Endometrial microvascular endothelial cells (primary cell): Measurements from ENCODE around the gene ADSS2. TPM values are rescaled to one million over a fixed set of nuclear protein-coding genes. Genes with fewer than 3 reads are reported as not detected.
"Not testable (repeated sequence)": the region's sequence is repeated elsewhere in the genome, so short reads cannot be mapped to it uniquely, and the experiment has no call there.

Experiments used
- in situ Hi-C: cut with HindIII; loops from 2 replicates; pipeline ENCODE4 v1.10.0; 2017; ENCODE audit warnings: low sequenced_read_pairs, low pct_unique_long_range_greater_than_20kb; ENCODE audit errors: inconsistent ontology term
- total RNA-seq: library from RNA; depleted of rRNA; stranded (reverse); fragments of >200 nt; gene quantifications from one replicate; pipeline ENCODE4 v1.2.3, GENCODE V29; 2015; ENCODE audit errors: inconsistent ontology term

Gene ADSS2
- total RNA-seq, 1 donor from 2014 or later, result 61.5 TPM

DNA sequence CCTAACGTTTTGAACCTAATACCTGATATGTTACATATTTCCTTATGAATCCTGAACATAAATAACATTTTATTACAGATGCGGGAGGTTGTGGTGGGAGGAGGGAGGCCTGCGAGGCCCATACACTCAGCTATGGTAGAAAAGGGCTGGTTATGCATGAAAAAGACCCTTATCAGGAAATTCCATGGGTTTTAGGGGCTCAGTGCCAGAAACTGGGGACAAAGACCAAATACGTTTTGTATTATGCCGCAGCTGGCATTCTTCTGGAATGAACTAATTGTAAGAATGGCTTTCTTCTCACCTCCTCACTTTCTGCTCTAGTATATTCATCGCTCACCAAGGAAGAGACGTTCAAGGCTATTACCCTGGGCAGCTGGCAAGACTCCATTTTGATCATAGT, 76.7 kb downstream of the ADSS2 start:
- in situ Hi-C loops, result no loop called here

GRCh38 chr1:244374484-244374883, 77.2 kb downstream of the ADSS2 start:
- in situ Hi-C loops, result not testable (repeated sequence)

- in situ Hi-C loops, result no loop called here
Measured at GRCh38 chr1:244371242-244372141, 80.2 kb downstream of the ADSS2 start.

GRCh38 chr1:244370060-244370637, 81.6 kb downstream of the ADSS2 start:
- in situ Hi-C loops, result no loop called here

- in situ Hi-C loops, result no loop called here
Measured at GRCh38 chr1:244369256-244370057, 82.3 kb downstream of the ADSS2 start.

GRCh38 chr1:244368279-244368678, 83.4 kb downstream of the ADSS2 start:
- in situ Hi-C loops, result no loop called here

DNA sequence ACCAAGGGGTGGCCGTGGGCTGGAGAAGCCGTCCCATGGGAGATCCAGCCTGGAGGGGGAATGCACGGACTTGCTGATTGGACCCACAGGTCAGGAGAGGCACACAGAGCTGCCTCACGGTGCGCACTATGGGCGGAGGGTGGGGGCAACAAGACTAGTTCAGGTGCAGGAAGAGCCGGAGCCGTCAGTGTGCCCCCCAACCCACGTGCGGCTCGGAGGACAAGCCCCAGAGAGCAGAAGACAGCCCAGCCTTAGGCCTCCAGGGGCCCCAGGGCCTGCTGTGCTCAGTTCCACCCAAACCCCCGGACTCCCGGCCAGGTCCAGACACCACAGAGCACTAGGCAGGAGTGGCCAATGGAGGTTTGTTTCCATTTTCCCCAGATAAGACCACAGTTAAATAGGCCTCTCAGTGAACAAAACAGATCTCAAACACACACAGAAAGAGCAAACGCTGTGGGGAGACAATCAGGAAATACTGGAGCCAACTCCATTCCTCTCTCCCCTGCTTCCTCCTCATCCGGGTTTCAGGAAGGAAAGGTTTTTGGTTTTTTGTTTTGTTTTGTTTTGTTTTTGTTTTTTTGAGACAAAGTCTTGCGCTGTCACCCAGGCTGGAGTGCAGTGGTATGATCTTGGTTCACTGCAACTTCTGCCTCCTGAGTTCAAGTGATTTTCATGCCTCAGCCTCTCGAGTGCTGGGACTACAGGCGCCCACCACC, 84.2 kb downstream of the ADSS2 start:
- in situ Hi-C loops, result no loop called here

DNA sequence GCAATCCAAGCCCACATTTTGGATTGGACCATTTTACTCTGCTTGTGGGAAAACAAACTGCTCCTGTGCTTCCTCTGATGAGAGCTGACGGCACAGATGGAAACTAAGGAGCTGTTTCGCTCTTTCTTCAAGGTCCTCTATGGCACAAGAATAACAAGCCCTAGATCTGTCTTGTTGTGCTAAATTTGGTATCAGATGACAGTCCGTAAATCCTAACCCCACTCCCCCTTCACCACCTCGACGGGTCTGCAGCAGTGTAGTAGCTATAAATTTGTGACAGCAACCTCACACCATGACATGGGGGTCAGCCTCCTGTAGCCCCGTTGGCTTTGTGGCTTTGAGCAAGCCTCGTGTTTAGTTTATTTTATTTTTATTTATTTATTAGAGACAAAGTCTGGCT, 85.9 kb downstream of the ADSS2 start:
- in situ Hi-C loops, result no loop called here

- in situ Hi-C loops, result not testable (repeated sequence)
Measured at GRCh38 chr1:244365262-244365661, 86.4 kb downstream of the ADSS2 start.

GRCh38 chr1:244362476-244362875, 89.2 kb downstream of the ADSS2 start:
- in situ Hi-C loops, result no loop called here

DNA sequence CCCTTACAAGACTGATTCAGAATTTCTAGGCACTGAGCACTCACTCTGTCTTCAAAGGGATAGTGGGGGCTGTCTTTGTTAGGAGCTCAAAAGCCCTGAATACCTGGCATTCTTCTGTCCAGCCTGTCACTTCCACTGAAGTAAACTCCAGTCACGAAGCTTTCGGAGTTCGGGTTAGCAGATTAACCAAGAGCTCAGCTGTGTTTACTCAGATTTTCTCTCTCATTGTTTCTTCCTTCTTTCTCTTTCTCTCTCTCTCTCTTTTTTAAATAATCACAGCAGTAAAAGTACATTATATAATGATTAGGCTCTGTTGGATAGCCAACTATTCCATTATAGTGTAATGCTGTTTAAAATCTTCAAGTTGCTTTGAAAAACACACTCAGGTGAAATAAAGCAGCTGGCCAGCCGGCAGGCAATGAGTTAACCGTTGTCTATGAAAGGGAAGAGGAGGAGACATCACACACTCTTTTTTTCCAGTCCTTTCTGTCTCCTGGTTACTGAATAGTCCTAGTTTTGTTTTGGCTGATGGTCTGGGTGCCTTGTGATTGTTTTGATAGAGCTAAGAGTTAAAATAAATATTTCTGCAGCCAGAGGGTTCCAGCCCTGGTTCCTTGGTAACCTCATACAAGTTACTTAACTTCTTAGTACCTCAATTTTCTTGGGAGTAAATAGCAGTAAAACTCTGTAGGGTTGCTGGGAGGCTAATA, 89.8 kb downstream of the ADSS2 start:
- in situ Hi-C loops, result no loop called here

Other genes with a start within 250 kb of the ADSS2 start
- 0.19 TPM for gene CATSPERE, start 9.4 kb upstream of the ADSS2 start, total RNA-seq
- gene DESI2, start 201.2 kb upstream of the ADSS2 start, total RNA-seq, result 53.9 TPM